Retinal pigment epithelial cell (primary cell): Measurements from ENCODE around the gene SLC39A2.

Source experiments
- DNase-seq: peaks from one replicate; pipeline ENCODE4 v3.0.0-alpha.2; 2010; ENCODE audit warnings: low read depth
- H3K4me3 ChIP-seq: 2 replicates; pipeline ENCODE4 v1.5.1; 2011; ENCODE audit warnings: mild to moderate bottlenecking, low read length, control low read depth, moderate library complexity
- TF ChIP-seq, protein P1 (sequence below): conservative IDR thresholded peaks from 2 replicates; pipeline ENCODE4 v1.5.1; 2011; ENCODE audit warnings: low read depth, low read length, control low read depth, inconsistent platforms

The SLC39A2 gene

DNA sequence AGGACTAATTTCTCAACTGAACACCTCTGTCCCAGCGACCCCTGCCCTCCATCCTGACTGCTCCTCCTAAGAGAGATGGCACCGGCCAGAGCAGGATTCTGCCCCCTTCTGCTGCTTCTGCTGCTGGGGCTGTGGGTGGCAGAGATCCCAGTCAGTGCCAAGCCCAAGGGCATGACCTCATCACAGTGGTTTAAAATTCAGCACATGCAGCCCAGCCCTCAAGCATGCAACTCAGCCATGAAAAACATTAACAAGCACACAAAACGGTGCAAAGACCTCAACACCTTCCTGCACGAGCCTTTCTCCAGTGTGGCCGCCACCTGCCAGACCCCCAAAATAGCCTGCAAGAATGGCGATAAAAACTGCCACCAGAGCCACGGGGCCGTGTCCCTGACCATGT is 43.8 kb downstream of the SLC39A2 start:
- H3K4me3 ChIP-seq: no peak overlapping the region
- DNase-seq: no peak
- TF ChIP-seq, protein P1, sequence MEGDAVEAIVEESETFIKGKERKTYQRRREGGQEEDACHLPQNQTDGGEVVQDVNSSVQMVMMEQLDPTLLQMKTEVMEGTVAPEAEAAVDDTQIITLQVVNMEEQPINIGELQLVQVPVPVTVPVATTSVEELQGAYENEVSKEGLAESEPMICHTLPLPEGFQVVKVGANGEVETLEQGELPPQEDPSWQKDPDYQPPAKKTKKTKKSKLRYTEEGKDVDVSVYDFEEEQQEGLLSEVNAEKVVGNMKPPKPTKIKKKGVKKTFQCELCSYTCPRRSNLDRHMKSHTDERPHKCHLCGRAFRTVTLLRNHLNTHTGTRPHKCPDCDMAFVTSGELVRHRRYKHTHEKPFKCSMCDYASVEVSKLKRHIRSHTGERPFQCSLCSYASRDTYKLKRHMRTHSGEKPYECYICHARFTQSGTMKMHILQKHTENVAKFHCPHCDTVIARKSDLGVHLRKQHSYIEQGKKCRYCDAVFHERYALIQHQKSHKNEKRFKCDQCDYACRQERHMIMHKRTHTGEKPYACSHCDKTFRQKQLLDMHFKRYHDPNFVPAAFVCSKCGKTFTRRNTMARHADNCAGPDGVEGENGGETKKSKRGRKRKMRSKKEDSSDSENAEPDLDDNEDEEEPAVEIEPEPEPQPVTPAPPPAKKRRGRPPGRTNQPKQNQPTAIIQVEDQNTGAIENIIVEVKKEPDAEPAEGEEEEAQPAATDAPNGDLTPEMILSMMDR: no peak

DNA sequence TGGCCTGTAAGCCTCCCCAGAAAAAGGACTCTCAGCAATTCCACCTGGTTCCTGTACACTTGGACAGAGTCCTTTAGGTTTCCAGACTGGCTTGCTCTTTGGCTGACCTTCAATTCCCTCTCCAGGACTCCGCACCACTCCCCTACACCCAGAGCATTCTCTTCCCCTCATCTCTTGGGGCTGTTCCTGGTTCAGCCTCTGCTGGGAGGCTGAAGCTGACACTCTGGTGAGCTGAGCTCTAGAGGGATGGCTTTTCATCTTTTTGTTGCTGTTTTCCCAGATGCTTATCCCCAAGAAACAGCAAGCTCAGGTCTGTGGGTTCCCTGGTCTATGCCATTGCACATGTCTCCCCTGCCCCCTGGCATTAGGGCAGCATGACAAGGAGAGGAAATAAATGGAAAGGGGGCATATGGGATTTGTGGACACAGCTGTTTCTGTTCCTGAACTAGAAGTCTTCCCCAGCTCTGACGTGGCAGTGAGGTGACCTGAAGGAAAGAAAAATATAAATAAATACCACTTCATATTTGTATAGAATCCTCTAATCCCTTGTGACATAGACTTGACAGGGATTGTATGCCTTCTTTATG is 44.4 kb downstream of the SLC39A2 start:
- H3K4me3 ChIP-seq: no peak overlapping the region
- TF ChIP-seq, protein P1: no peak
- DNase-seq: no peak

DNA sequence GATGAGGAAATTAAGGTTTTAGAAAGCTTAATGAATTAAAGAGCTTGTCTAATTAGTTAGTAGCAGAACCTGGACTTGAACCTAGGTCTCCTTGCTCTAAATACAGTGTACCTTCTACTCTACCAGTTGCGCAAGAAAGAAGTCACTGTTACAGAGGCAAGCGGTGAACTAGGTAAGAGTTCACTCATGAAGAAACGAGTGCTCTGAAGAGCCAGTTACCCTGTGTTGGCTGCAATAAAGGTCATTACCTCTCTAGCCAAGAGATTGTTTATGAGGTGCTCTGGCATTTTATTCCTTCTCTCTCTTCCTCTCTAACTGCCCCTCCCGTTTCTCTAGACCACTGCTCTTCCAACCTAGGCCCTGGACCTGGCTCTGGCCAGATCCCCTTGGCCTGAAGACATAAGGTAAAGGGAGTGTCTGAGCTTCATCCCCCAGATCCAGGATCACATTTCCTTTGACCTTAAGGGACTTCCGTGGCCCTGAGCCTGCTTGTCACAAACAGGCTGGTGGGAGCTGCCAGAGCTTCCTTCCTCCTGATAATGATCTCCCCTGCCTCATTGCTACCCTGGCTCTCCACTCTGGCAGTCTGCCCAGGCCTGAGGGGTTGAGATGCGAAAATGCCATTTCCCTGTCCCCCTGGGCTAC is 45.0 kb downstream of the SLC39A2 start:
- TF ChIP-seq, protein P1: no peak
- DNase-seq: no peak
- no peak overlapping the region for H3K4me3 ChIP-seq

DNA sequence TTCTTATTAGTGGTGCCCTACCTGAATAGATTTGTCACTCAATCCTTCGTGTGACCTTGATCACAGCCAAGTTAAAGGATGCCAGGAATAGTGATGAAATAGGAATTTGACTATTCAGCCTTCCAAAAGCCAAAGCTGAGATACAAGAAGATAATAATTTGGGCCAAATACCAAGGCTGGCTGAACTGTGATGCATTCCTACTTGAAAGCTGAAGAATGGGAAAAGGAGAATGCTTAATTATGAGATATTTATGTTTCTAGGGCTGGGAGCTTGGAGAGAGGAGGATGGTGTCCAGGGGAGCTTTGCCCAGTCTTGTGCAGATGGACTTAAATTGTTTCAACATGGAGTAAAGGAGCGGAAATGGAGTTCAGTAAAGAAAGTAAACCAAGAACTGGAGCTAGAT is 48.3 kb downstream of the SLC39A2 start:
- DNase-seq: no peak
- TF ChIP-seq, protein P1: no peak

DNA sequence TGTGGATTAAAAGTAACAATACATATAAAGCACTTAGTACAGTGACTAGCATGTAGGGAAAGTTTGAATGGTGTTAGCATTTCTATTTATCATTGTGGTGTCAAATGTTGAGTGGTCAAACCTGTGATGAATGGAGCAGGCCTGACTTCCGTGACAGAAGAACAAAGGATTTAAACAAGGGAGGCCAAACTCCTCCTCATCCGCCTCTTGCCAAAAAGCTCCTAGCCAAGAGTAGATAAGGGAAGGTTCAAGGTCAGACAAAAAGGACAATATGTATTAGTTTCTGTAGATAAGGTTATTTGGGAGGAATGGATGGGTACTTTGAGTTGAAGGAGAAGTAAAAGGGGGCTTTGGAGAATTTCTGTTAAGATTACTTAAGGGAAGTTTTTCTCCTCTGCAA is 49.5 kb downstream of the SLC39A2 start:
- TF ChIP-seq, protein P1: no peak
- no peak overlapping the region for H3K4me3 ChIP-seq
- no peak for DNase-seq

More for the DNA sequence above, 48.3 kb downstream of the SLC39A2 start:
- no peak overlapping the region for H3K4me3 ChIP-seq

DNA sequence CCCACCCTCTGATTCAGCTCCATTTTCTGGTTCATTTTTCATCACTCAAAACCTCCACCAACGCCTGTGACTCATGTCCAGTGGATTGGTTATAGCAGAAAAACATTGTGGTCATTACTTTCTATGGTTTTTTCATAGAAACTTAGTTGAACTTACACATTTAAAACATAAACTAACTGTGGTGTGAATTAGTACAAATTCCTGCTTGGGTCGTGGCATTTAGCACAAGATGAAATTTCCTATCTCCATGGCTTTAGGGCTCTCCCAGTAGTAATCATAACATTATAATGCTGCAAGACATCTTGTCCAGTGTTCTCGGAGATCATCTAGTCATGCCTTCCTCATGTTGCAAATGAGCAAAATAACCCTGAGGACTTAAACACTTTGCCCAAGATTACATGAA is 50.2 kb downstream of the SLC39A2 start:
- H3K4me3 ChIP-seq: no peak overlapping the region
- TF ChIP-seq, protein P1: no peak
- DNase-seq: no peak

DNA sequence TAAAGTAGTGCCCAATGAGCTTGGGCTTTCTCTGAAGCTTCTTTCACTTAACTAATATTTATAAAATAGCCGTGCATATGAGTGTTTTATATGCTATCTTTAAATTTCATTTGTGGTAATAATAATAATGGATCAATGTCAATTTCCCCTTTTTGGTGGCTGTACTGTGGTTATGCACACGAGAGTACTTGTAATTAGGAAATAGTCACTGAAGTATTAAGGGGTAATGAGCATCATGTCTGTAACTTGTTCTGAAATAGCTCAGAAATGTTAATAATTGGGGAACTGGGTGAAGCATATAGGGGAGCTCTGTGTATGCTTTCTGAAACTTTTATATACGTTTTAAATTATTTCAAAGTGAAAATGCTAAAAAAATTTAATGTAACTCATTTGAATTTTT is 51.5 kb downstream of the SLC39A2 start:
- no peak overlapping the region for H3K4me3 ChIP-seq
- TF ChIP-seq, protein P1: no peak
- no peak for DNase-seq
